ENCODE measurements around the gene NKX2-1. TPM values are rescaled to one million over a fixed set of nuclear protein-coding genes. Genes with fewer than 3 reads are reported as not detected.

Gene NKX2-1
- total and polyA plus RNA-seq, 4 donors = 53.4 to 236 (median 170) TPM

DNA sequence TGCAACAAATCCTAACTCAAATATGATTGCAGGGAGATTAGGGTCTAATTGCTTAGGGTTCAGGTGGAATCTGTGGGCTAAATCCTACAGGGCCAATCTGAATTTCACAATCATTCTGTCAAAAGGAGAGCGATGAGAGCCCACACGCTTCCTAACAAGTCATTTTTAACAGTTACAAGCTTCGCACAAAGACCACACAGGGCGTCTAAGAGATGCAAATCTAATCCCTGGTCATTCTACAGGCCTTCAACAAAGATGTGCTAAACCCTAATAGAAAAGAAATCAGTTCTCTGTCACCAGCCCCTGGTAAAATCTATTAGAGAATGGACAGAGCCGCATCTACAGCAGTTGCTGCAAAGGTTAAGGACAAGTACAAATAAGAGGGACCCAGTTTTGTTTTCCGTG is 15.3 kb downstream of the NKX2-1 start:
- ATAC-seq (ENCODE audit: insufficient read depth, low FRiP score) = no peak
- TF ChIP-seq, protein P1, sequence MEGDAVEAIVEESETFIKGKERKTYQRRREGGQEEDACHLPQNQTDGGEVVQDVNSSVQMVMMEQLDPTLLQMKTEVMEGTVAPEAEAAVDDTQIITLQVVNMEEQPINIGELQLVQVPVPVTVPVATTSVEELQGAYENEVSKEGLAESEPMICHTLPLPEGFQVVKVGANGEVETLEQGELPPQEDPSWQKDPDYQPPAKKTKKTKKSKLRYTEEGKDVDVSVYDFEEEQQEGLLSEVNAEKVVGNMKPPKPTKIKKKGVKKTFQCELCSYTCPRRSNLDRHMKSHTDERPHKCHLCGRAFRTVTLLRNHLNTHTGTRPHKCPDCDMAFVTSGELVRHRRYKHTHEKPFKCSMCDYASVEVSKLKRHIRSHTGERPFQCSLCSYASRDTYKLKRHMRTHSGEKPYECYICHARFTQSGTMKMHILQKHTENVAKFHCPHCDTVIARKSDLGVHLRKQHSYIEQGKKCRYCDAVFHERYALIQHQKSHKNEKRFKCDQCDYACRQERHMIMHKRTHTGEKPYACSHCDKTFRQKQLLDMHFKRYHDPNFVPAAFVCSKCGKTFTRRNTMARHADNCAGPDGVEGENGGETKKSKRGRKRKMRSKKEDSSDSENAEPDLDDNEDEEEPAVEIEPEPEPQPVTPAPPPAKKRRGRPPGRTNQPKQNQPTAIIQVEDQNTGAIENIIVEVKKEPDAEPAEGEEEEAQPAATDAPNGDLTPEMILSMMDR (IDR thresholded peaks at IDR 0.05; ENCODE audit: control extremely low read depth, extremely low read depth) = no peak
- Histone ChIP-seq H3K36me3 (ENCODE audit: control insufficient read depth in 4 of 4, insufficient read depth in 4 of 4, low read length in 4 of 4) (no peaks in the 10 kb centered on the region), H3K4me3 (no peak overlapping the region), H3K27ac (ENCODE audit: low read depth in 1 of 2, low read length in 1 of 2) (peak overlapping the region in 1 of 2 donors; percentile 64), H3K9ac (ENCODE audit: insufficient read depth in 1 of 2, low read length in 2 of 2) (peak overlapping the region; percentile 77 to 79), H3K27me3 (ENCODE audit: control insufficient read depth in 3 of 3, insufficient read depth in 3 of 3, low read length in 2 of 3) (peaks cover 5 to 79% (median 79%) of the 10 kb centered on the region in 3 donors), H3K4me1 (ENCODE audit: control insufficient read depth in 5 of 5, insufficient read depth in 5 of 5, low read length in 5 of 5) (peaks cover 0 to 7% (median 3%) of the 10 kb centered on the region in 5 donors), H3K9me3 (ENCODE audit: control insufficient read depth in 4 of 4, insufficient read depth in 3 of 4, low read length in 3 of 4) (peaks cover 0 to 12% (median 0%) of the 10 kb centered on the region in 4 donors)
- 6 to 7% methylated on average over 6 of the region's 6 CpGs for WGBS, 2 donors
- peak in 2 of 3 donors; percentile 39 to 47 for DNase-seq

DNA sequence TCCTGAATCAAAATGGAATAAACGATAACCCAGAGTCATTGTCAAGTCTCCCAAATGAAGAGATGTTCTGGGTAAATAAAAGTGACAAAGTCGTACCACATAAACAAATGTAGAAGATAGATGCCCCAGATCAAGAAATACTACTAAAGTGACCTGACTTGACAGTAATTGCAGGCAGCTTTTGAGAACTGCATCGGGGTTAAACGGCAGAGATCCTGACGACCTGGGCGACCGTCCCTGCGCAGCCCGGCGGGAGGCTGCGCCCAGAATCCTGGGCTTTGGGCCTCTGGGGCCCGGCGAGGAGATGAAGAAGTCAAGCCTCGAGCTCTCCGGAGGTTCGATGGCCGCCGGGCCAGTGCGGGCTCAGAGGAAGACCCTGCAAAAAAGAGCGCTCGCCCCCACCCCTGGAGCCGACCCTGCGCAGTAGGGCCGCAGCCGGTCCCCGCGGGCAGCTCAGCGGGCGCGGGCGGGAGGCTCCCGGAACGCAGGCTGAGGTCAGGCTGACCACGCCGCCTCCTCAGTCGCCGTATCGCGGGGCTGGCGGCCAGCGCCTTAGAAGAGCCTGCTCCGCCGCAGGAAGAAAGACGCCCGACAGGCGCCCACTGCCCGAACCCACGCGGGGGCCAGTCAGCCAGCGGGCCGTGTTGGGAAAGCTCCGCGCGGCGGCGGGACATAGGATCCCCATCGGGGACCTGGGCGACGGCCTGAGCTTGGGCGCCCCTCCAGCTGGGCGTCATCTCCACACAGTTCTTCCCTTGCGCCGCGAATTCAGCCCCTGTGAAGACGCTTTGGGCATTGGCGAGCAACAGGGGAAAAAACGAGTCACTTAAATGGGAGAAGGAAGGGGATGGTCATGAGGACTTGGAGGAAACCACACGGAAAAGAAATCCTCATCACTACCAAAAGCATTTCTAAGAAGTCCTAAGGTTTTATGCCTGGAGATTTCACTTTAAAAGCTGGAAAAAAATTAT is 16.0 kb downstream of the NKX2-1 start:
- peaks cover 5 to 77% (median 74%) of the 10 kb centered on the region in 3 donors for H3K27me3 ChIP-seq (ENCODE audit: control insufficient read depth in 3 of 3, insufficient read depth in 3 of 3, low read length in 2 of 3)
- H3K4me3 ChIP-seq = no peak overlapping the region
- peak overlapping the region in 1 of 2 donors; percentile 91 for H3K27ac ChIP-seq (ENCODE audit: low read depth in 1 of 2, low read length in 1 of 2)
- H3K9ac ChIP-seq (ENCODE audit: insufficient read depth in 1 of 2, low read length in 2 of 2) = peak overlapping the region; percentile 77 to 79
- ATAC-seq (ENCODE audit: insufficient read depth, low FRiP score) = no peak
- H3K36me3 ChIP-seq (ENCODE audit: control insufficient read depth in 4 of 4, insufficient read depth in 4 of 4, low read length in 4 of 4) = peaks cover 0 to 1% (median 0%) of the 10 kb centered on the region in 4 donors
- peaks cover 0 to 11% (median 0%) of the 10 kb centered on the region in 4 donors for H3K9me3 ChIP-seq (ENCODE audit: control insufficient read depth in 4 of 4, insufficient read depth in 3 of 4, low read length in 3 of 4)
- DNase-seq = peak; percentile 40 to 45 (median 44)
- 3% methylated on average over 68 of the region's 68 CpGs for WGBS, 2 donors
- TF ChIP-seq, protein P1 (IDR thresholded peaks at IDR 0.05; ENCODE audit: control extremely low read depth, extremely low read depth) = no peak
- H3K4me1 ChIP-seq (ENCODE audit: control insufficient read depth in 5 of 5, insufficient read depth in 5 of 5, low read length in 5 of 5) = peaks cover 0 to 7% (median 3%) of the 10 kb centered on the region in 5 donors

DNA sequence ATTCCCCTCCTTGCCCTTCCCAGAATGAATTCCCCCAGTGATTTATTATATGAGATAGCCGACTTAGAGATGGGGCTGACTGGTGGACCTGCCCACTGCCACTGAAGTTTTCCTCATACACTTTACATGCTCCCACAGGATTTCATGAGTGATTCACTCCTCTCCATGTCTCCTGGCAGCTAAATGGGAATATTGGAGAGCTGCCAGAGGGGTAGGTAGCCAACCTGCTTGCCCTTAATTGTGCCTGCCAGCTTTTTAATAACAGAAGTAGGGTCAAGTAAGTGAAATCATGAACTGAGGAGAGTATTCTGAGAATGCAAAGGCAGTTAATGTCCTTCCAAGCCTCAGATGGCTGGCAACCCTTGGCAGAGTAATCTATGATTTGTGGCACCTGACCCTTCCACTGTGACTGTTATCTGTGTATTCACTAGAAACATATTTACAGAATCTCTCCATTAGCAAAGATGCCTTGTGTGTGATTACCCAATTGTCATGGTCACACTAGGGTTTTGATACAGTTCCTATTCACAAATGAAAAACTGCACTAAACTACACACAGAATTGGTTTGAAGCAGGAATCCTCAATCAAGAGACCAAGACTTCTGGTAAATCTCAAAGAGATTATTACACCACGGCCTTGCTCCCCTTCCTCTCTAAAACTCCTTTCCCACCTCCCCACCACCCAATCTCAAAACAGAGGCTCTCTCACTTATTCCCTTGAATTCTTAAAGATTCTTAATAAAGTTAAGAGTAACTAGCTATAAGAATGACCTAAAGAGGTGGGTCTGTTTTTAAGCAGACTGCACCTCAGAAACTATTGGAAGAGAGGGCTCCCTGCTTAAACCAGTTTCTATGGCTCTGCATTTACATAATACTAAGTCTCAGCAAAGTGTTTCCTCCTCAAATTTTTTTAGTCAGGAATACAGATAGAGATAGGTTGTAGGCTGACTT is 17.2 kb downstream of the NKX2-1 start:
- H3K4me1 ChIP-seq (ENCODE audit: control insufficient read depth in 5 of 5, insufficient read depth in 5 of 5, low read length in 5 of 5) = peaks cover 0 to 7% (median 3%) of the 10 kb centered on the region in 5 donors
- H3K4me3 ChIP-seq = no peak overlapping the region
- peaks cover 0 to 8% (median 0%) of the 10 kb centered on the region in 4 donors for H3K9me3 ChIP-seq (ENCODE audit: control insufficient read depth in 4 of 4, insufficient read depth in 3 of 4, low read length in 3 of 4)
- WGBS, 2 donors = 2 to 6% methylated on average over 2 of the region's 2 CpGs
- no peak for ATAC-seq (ENCODE audit: insufficient read depth, low FRiP score)
- DNase-seq = peak in 2 of 3 donors; percentile 14 to 46
- H3K36me3 ChIP-seq (ENCODE audit: control insufficient read depth in 4 of 4, insufficient read depth in 4 of 4, low read length in 4 of 4) = peaks cover 0 to 1% (median 0%) of the 10 kb centered on the region in 4 donors
- peak overlapping the region; percentile 68 to 77 for H3K9ac ChIP-seq (ENCODE audit: insufficient read depth in 1 of 2, low read length in 2 of 2)
- TF ChIP-seq, protein P1 (IDR thresholded peaks at IDR 0.05; ENCODE audit: control extremely low read depth, extremely low read depth) = no peak
- peak overlapping the region in 1 of 2 donors; percentile 74 for H3K27ac ChIP-seq (ENCODE audit: low read depth in 1 of 2, low read length in 1 of 2)
- peaks cover 0 to 74% (median 69%) of the 10 kb centered on the region in 3 donors for H3K27me3 ChIP-seq (ENCODE audit: control insufficient read depth in 3 of 3, insufficient read depth in 3 of 3, low read length in 2 of 3)

All from lung (tissue), 12 donors.